ENCODE data around the gene PRM2. TPM values are rescaled to one million over a fixed set of nuclear protein-coding genes. Genes with fewer than 3 reads are reported as not detected.

The PRM2 gene
- total RNA-seq, 3 donors from 2014 or later, result not detected

DNA sequence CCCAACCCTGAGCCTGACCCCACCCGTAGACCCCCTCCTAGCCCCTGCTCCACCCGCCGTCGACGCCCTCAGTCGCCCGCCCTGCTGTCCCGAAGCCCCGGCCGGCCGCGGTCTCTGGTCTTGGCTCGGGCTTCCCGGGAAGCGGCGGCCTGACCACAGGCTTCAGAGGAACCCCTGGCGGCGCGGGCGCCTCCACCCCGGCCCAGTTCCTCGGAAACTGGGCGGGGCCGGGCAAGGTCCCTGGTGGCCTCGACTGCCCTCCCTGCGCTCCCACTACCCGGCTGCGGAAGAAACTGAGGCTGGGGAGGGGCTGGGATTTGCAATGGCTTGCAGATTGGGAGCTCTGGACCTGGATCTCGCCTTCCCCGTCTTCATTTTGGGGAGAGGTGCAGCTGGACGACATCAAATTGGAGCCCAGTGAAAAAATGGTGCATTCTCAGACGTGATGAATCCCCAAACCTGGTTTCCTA is 19.6 kb downstream of the PRM2 start:
- no peak for DNase-seq (ENCODE audit: low spot score in 2 of 2)
- Histone ChIP-seq H3K4me3 (peak overlapping the region; percentile 68 to 94 (median 84)), H3K27me3 (no peaks in the 10 kb centered on the region), H3K9me3 (no peaks in the 10 kb centered on the region), H3K4me1 (peaks cover 2 to 8% of the 10 kb centered on the region in 2 donors), H3K27ac (peak overlapping the region; percentile 98 to 99), H3K36me3 (no peaks in the 10 kb centered on the region)
- intact Hi-C loops (cut with DNase I; ENCODE audit: low total_unique reads), result loop anchor here (5.0 kb wide), 1 partner anchor 284 kb away; no protein-coding TSS in a partner anchor
- TF ChIP-seq POLR2AphosphoS5 (IDR thresholded peaks at IDR 0.05), result no peak
- TF ChIP-seq, protein P1, sequence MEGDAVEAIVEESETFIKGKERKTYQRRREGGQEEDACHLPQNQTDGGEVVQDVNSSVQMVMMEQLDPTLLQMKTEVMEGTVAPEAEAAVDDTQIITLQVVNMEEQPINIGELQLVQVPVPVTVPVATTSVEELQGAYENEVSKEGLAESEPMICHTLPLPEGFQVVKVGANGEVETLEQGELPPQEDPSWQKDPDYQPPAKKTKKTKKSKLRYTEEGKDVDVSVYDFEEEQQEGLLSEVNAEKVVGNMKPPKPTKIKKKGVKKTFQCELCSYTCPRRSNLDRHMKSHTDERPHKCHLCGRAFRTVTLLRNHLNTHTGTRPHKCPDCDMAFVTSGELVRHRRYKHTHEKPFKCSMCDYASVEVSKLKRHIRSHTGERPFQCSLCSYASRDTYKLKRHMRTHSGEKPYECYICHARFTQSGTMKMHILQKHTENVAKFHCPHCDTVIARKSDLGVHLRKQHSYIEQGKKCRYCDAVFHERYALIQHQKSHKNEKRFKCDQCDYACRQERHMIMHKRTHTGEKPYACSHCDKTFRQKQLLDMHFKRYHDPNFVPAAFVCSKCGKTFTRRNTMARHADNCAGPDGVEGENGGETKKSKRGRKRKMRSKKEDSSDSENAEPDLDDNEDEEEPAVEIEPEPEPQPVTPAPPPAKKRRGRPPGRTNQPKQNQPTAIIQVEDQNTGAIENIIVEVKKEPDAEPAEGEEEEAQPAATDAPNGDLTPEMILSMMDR (IDR thresholded peaks at IDR 0.05), result peak in 1 of 3 donors; percentile 0
- no peak for TF ChIP-seq POLR2A (IDR thresholded peaks at IDR 0.05)

DNA sequence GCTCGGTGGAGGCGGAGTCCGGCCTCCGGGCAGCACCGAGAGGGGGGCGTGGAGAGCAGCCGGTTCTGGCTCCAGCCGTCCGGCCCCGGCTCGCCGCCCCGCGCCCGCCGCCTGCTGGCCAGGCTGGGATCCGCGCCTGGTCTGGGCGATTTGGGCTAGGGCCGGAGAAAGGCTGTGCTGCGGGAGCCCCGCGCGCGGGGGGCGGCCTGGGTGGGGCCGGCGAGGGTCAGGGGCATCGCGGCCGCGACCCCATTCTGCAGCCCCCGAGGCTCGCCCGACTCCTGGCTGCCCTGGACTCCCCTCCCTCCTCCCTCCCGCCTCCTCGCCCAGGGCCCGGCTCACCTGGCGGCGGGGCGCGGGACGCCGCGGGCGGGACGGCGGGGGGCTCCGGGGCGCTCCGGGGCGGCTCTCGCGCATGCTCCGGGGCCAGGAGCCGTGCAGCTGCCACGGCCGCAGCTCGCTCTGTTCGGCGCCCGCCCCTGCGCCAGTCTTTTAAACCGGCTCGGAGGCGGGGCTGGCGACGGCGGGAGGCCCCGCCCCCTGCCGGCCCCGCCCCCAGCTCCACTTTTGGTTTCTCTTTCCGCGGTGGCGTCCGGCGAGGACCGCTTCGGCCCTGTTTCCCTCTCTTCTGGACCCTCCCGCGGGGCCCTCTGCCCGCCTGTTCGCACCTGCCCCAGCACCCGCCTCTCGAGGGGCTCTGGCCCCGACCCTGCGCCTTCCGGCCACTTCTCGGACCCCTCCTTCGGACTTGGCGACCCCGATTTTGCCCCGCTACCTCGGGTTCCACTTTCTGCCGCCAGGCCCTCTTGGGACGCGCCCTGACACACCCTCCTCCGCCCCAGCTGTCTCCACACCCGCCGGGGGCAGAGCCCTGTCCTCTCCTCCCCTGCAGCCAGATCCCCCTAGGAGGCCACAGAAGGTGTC is 20.3 kb downstream of the PRM2 start, which contains the start of gene SOCS1:
TSS of gene SOCS1 (minus strand) at position 468 of the 924 bp plus-strand sequence. CDS start 726 bp downstream, outside the sequence.
- Histone ChIP-seq H3K27me3 (no peaks in the 10 kb centered on the region), H3K9me3 (no peaks in the 10 kb centered on the region), H3K27ac (peak within 1 kb of the TSS; percentile 98 to 99), H3K4me3 (peak within 1 kb of the TSS; percentile 68 to 94 (median 84)), H3K36me3 (no peaks in the 10 kb centered on the region), H3K4me1 (peaks cover 2 to 8% of the 10 kb centered on the region in 2 donors)
- intact Hi-C loops (cut with DNase I; ENCODE audit: low total_unique reads), result loop anchor here (5.0 kb wide), 1 partner anchor 284 kb away; no protein-coding TSS in a partner anchor
- peak; percentile 78 to 84 for DNase-seq (ENCODE audit: low spot score in 2 of 2)
- peak; percentile 20 for TF ChIP-seq POLR2A (IDR thresholded peaks at IDR 0.05)
- TF ChIP-seq, protein P1 (IDR thresholded peaks at IDR 0.05), result peak; percentile 59 to 99 (median 91)
- peak; percentile 22 to 75 (median 62) for TF ChIP-seq POLR2AphosphoS5 (IDR thresholded peaks at IDR 0.05)

DNA sequence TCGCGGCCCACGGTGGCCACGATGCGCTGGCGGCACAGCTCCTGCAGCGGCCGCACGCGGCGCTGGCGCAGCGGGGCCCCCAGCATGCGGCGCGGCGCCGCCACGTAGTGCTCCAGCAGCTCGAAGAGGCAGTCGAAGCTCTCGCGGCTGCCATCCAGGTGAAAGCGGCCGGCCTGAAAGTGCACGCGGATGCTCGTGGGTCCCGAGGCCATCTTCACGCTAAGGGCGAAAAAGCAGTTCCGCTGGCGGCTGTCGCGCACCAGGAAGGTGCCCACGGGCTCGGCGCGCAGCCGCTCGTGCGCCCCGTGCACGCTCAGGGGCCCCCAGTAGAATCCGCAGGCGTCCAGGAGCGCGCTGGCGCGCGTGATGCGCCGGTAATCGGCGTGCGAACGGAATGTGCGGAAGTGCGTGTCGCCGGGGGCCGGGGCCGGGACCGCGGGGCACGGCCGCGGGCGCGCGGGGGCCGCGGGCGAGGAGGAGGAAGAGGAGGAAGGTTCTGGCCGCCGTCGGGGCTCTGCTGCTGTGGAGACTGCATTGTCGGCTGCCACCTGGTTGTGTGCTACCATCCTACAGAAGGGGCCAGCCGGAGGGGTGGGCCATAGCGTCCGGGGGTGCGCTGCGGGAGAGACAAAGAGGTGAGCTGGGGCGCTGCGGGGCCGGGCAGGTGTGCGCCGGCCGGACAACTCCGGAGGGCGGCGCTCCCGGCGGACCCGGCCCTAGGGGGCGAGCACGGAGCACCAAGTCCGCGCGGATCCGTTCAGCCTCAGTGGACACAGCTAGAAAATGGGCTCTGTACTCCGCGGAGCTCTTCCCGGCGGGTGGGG is 21.2 kb downstream of the PRM2 start:
- DNase-seq (ENCODE audit: low spot score in 2 of 2), result peak; percentile 28 to 63
- TF ChIP-seq POLR2A (IDR thresholded peaks at IDR 0.05) (no peak), POLR2AphosphoS5 (IDR thresholded peaks at IDR 0.05) (peak in 1 of 3 donors; percentile 22)
- Histone ChIP-seq H3K4me1 (peaks cover 2 to 8% of the 10 kb centered on the region in 2 donors), H3K36me3 (no peaks in the 10 kb centered on the region), H3K27ac (peak overlapping the region; percentile 98 to 99), H3K4me3 (peak overlapping the region; percentile 68 to 94 (median 84)), H3K27me3 (no peaks in the 10 kb centered on the region), H3K9me3 (no peaks in the 10 kb centered on the region)
- intact Hi-C loops (cut with DNase I; ENCODE audit: low total_unique reads), result loop anchor here (5.0 kb wide), 1 partner anchor 283 kb away; no protein-coding TSS in a partner anchor

DNA sequence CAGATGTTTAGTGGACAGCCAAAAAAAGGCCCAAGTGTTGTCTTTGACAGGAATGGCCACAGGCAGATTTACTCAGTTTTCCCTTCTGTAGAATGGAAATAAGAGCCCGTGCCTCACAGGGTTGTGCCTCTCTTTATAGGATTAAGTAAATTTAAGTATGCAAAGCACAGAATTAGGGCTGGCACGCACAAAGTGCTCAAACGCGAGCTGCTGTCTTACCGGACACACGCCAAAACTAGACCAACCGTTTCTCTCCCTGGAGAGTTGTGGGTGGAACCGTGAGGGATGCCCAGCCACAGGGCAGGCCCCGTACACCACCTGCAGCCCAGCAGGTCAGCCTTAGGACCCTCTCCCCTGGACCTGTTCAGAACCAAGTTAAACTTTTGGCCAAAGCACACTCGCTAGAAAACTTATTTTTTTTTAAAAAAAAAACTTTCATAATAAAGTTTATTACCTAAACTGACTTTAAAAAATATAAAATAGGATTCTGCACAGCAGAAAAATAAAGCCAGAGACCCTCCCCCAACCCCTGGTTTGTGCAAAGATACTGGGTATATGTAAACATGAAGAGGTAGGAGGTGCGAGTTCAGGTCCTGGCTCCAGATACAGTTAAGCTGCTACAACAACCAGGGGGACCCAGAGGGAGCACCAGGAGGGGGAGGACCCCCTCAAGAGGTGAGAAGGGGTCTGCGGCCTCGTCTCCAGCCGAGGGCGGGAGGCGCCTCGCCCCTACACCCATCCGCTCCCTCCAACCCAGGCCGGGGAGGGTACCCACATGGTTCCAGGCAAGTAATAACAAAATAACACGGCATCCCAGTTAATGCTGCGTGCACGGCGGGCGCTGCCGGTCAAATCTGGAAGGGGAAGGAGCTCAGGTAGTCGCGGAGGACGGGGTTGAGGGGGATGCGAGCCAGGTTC is 22.0 kb downstream of the PRM2 start:
- H3K4me3 ChIP-seq, result peak overlapping the region; percentile 68 to 94 (median 84)
- H3K9me3 ChIP-seq, result no peaks in the 10 kb centered on the region
- no peaks in the 10 kb centered on the region for H3K36me3 ChIP-seq
- H3K4me1 ChIP-seq, result peaks cover 2 to 8% of the 10 kb centered on the region in 2 donors
- peak overlapping the region; percentile 29 to 99 for H3K27ac ChIP-seq
- DNase-seq (ENCODE audit: low spot score in 2 of 2), result no peak
- H3K27me3 ChIP-seq, result no peaks in the 10 kb centered on the region
- intact Hi-C loops (cut with DNase I; ENCODE audit: low total_unique reads), result no loop called here
- no peak for TF ChIP-seq POLR2AphosphoS5 (IDR thresholded peaks at IDR 0.05)
- TF ChIP-seq, protein P1 (IDR thresholded peaks at IDR 0.05), result no peak
- TF ChIP-seq POLR2A (IDR thresholded peaks at IDR 0.05), result no peak

Data from breast epithelium (tissue), 4 donors.